GM19467 (cell line): ENCODE data around the gene SLC7A14.
"Not testable (repeated sequence)": the region's sequence is repeated elsewhere in the genome, so short reads cannot be mapped to it uniquely, and the experiment has no call there.

Source experiments
- ATAC-seq: cut with Tn5 transposase; IDR thresholded peaks from one replicate; pipeline ENCODE4 v1.9.1; 2021; ENCODE audit warnings: mild to moderate bottlenecking, moderate library complexity; ENCODE audit not compliant: unreplicated experiment

The SLC7A14 gene

GRCh38 chr3:170594528-170594927 is 8.7 kb upstream of the SLC7A14 start:
- no peak for ATAC-seq

GRCh38 chr3:170593634-170594033 is 7.8 kb upstream of the SLC7A14 start:
- ATAC-seq: no peak

- ATAC-seq: no peak
Measured at GRCh38 chr3:170589113-170589512, 3.2 kb upstream of the SLC7A14 start.

GRCh38 chr3:170585008-170585936 is 603 bp downstream of the SLC7A14 start:
- ATAC-seq: no peak

GRCh38 chr3:170584585-170585007 is 1.3 kb downstream of the SLC7A14 start:
- no peak for ATAC-seq

- ATAC-seq: no peak
Measured at GRCh38 chr3:170579646-170580045, 6.2 kb downstream of the SLC7A14 start.

- ATAC-seq: peak; percentile 95
Measured at GRCh38 chr3:170572665-170573253, 13.1 kb downstream of the SLC7A14 start.

- ATAC-seq: not testable (repeated sequence)
Measured at GRCh38 chr3:170567598-170567997, 18.3 kb downstream of the SLC7A14 start.

- no peak for ATAC-seq
Measured at GRCh38 chr3:170566413-170566812, 19.5 kb downstream of the SLC7A14 start.

- no peak for ATAC-seq
Measured at GRCh38 chr3:170565495-170565894, 20.4 kb downstream of the SLC7A14 start.

- ATAC-seq: no peak
Measured at GRCh38 chr3:170564664-170565063, 21.2 kb downstream of the SLC7A14 start.

- peak; percentile 80 for ATAC-seq
Measured at GRCh38 chr3:170563712-170564423, 22.0 kb downstream of the SLC7A14 start.

- no peak for ATAC-seq
Measured at GRCh38 chr3:170562080-170562479, 23.8 kb downstream of the SLC7A14 start.

- ATAC-seq: no peak
Measured at GRCh38 chr3:170560717-170561382, 25.0 kb downstream of the SLC7A14 start.

GRCh38 chr3:170560296-170560695 is 25.6 kb downstream of the SLC7A14 start:
- no peak for ATAC-seq

- no peak for ATAC-seq
Measured at GRCh38 chr3:170558427-170558826, 27.4 kb downstream of the SLC7A14 start.

GRCh38 chr3:170555329-170555728 is 30.5 kb downstream of the SLC7A14 start:
- no peak for ATAC-seq

GRCh38 chr3:170553788-170554757 is 31.8 kb downstream of the SLC7A14 start:
- ATAC-seq: no peak

GRCh38 chr3:170551252-170551651 is 34.6 kb downstream of the SLC7A14 start:
- no peak for ATAC-seq

GRCh38 chr3:170542704-170543103 is 43.2 kb downstream of the SLC7A14 start:
- no peak for ATAC-seq
